GM21367 (cell line): ENCODE measurements around the gene ERC2.

Experiments used
- ATAC-seq: cut with Tn5 transposase; IDR thresholded peaks from one replicate; pipeline ENCODE4 v1.9.1; 2021; ENCODE audit not compliant: unreplicated experiment

Gene ERC2

DNA sequence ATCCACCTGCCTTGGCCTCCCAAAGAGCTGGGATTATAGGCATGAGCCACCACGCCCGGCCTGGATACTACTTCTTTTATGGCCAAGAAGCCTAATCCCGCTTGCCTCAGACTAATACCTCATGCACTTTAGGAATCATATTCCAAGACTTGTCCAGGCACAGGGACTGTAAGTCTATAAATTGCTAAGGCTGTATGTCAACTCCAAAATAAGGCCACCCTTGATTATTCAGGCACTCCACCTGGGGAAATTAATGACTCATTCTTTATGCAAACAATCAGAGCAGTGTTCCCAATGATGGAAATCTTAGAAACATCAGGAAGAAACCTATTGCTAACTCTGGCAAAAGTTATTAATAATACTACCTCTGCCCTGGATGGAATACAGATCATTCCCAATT, 98.4 kb downstream of the ERC2 start:
- ATAC-seq: no peak

DNA sequence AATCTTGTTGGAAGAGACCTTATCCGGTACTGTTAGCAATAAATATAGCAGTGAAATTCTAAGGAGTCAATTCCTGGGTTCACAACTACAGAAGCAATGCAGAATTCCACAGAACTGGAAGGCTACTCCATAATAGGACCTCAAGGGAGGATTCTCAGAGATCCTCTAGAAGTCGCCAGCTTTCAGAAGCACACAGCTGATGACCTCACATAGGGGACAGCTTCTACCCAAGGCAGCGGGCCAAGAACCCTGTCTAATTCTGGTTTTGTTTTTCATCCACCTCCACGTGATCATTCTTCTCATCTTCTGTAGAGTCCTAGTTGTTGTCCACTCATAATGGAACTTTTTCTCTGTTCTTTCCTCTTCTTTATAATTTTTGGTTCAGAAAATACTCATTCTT, 99.4 kb downstream of the ERC2 start:
- ATAC-seq: no peak

DNA sequence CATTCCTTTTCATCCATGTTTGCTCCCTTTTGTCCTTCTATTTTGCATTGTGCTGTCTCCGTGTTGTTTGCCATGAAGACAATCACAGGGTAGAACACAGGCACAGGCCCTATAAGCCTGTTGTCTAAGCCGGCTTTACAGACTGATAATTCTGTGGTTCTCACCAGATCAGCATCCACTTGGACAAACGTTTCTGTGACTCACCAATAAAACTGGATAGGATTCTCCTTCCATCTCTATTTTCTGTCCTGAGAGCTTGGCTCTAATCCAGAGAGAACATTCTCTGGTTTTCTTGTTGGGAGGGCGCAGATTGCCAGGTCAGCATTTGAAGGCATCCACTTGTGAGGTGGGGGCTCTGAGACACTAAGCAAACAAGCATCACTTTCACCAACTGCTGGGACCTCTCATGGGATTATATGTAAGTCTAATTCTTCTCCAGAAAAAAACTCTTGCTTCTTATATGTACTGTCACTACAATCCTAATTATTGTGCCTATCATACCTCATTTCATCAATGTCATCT, 101.6 kb downstream of the ERC2 start:
- ATAC-seq: no peak

DNA sequence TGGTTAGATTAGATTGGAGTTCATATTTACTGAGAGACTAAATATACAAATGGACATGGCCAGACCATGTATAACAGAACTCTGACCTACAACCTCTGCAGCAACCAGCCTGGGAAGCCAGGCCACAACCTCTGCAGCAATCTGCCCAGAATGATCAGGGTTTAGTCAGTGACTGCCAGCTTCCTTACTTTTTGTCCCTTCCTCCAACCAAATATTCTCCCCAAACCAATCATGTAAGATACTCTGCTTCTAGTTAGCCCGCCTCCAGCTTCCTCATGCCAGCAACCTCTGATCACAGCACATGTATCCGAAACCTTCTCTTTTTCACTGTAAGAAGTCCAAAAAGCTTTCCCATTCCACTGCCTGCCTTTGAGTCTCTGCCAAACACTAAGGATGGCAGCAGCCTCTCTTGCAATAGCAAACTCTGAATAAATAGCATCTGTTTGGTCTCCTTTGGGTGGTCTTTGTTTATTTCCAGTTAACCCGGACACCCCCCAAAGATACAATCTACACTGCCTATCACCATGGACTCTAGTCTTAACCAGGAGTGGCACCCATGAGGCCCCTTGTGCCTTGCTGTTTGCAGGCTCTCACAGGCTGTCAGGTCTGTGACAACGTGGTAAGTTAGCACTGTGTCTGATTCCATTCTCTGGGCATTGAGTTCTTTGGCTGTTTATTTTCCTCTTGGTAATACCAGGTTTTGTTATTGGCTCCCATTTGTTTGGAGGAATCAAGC, 102.2 kb downstream of the ERC2 start:
- ATAC-seq: no peak

DNA sequence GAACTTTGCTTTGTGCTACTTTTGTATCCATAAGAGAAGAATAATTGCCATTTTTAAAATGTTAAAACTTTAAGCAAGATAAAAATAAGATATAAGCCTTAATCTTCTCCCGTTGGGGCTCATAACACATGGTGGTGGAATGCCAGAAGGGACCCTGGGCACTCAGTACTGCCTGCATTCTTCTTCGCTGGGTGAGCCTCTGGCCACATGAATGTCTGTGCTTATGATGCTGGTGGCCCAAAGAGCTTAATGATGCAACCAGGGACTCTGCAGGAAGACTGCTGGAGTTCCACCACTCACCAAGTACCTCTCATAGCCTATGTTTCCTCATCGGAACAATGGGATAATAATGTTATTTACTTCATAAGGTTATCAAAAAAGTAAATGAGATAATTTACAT, 103.6 kb downstream of the ERC2 start:
- ATAC-seq: no peak

DNA sequence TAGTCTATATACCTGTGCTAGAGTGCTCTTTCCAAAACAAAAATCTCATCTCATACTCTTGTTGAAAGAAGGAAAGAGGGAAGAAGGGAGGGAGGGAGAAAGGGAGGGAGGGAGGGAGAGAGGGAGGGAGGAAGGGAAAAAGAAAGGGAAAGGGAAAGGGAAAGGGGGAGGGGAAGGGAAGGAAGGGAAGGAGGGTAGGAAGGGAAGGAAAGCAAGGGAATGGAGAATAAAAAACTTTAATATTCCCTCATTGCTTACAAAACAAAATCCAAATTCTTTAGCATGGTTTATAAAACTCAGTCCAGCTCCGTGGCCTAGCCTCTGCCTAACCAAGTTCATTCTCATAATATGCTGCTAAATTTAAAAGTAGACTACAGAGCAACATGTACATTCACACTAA, 104.5 kb downstream of the ERC2 start:
- no peak for ATAC-seq

DNA sequence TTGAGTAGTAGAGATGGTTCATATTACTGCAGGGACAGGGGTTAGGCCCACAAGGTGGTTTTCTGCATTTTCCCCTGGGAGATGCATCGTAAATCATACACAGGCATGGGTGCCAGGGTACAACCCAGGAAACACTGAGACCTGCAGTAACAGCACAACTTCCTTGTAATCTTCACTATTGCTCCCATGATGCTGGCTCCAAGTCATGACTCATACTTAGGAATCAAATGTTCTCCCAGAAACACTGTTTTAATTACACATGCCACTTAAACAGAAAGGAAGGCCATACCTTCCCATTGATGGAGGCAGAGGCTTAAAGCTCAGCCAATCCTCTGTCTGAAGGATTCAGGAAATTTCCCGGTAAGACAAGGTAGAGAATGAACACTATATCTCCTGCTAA, 106.5 kb downstream of the ERC2 start:
- ATAC-seq: no peak

DNA sequence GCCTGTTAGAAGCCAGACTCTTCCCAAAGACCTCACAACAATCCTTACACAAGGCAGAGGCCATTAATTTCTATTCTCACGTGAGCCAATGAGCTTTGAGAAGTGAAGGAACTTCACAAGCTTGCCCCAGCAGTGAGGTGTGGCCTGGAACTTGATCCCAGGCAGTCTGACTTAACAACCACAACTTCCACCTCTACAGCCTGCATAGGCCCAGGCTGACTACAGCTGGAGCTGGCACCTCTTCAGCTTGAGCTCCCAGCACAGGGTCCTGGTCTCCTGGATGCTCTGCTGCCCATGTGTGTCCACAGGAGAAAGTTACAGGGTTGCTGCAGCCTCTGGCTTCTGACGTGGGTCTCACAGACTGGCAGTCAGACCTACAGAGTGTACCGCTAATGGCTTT, 111.0 kb downstream of the ERC2 start:
- no peak for ATAC-seq

DNA sequence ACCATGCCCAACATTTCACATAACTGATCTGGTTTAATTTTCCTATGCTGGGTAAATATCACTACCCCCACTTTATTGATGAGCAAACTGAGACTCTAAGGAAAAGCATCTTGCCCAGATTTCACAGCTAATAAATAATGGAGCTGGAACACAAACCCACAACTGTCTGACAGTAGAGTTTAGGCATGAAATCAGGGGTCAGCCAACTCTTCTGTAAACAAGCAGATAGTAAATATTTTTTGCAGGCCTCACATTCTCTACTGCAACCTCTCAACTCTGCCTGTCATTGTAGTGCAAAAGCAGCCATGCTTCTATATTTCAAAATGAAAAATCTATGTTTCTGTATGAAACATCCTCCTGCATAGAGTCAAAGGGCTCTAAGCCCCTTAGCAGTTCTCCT, 111.5 kb downstream of the ERC2 start:
- ATAC-seq: no peak

DNA sequence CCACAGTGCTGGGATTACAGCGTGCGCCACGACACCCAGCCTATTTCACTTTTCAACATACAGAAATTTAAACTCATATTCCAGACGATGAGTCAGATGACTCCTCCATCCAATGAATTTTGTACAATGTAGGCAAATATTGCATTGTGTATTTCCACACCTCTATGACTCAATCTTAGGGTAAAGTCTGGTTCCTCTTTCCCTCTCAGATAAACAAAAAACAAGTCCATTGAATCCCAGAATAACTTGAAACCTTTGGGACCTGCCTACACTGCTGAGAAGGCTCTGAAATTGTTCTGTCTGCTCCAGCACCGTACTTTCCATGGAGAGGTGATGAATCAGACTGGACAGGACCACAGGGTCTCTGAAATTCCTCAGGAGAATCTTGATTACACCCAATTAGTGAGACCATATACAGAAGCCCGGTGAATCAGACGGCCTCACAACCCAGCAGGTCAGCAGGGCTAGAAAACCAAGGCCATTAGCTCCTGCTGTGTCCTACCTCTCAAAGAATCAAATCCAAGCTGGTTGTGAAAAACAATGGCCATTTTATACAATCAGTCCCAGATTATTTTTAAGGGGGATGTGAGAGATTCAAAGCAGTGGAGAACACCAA, 112.6 kb downstream of the ERC2 start:
- ATAC-seq: no peak

DNA sequence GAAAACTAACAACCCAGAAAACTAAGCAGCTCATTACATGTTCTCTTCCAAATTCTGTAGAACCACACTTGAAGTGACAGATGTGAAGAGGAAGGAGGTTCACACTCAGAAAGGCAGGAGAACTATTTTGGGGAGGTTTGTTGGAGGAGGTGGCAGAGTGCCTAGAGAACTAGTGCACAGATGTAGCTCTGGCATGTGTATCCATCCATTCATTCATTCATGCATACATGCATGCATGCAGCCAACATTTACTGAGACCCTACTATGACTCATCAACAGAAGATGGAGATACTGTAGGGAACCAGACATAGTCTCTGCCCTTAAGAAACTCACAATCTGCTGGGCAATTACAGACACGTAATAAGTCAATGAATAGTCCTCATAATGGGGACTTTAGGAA, 116.7 kb downstream of the ERC2 start:
- ATAC-seq: no peak

DNA sequence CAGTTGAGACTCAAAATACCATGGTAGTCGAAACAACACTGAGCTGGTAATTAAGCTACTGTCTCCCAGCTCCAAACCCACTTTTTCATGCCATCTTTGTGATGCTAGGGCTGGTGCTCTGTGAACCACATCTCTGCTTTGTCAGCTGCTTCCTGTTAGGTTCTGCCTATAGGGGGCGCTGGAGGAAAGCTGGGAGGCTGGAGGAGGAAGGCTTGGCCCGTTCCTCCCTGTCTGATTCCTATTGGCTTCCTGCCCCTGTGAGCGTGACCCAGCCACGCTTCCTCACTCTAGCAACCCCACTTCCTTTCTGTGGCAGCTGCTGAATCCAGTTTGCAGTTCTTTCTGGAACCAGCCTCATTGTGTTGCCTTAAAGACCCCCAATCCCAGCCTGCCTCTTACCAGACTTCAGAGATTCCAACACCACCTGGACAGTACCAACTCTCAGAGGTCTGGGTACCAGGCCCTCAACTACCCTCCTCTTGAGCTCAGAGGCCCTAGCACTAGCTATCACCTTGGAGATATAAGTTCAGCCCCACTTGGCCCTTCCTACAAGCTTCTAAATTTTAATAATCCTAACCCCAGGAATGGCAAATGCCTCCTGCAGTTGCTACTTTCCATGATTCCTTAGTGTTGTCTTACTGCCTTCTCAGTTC, 120.9 kb downstream of the ERC2 start:
- no peak for ATAC-seq

DNA sequence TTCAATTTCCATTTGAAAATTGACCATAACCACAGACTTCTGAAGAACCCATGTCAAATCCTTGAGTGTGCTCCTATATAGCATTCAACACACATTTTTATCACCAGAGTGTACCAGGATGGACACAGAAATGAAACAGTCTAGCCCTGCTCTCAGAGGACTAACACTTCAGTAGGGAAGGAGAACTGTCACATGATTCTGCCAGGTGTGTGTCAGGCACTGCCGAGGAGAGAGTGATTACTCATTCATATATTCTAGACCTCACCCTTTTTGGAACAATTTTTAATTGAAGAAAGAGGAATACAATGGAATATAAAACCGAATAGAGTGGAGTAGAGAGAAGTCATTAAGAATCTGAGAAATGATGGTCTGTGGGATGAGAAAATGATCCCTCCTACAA, 125.8 kb downstream of the ERC2 start:
- no peak for ATAC-seq

DNA sequence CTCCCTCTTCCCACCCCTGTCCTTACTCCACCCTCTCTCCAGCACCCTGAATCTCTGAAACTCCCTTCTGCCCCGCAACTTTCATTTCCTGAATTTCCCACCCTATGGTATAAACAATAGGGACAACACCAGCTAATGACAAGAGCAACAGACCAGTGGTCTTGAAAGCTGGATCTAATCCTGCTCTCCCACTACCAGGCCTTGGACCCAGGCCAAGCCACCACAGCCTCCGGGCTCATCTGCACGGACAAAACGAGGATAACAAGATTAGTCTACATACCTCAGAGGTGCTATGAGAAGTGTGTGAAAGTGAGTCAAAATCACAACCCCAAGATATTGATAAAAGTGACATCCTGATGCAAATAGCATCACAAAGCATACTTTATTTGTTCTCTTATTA, 128.6 kb downstream of the ERC2 start:
- no peak for ATAC-seq

DNA sequence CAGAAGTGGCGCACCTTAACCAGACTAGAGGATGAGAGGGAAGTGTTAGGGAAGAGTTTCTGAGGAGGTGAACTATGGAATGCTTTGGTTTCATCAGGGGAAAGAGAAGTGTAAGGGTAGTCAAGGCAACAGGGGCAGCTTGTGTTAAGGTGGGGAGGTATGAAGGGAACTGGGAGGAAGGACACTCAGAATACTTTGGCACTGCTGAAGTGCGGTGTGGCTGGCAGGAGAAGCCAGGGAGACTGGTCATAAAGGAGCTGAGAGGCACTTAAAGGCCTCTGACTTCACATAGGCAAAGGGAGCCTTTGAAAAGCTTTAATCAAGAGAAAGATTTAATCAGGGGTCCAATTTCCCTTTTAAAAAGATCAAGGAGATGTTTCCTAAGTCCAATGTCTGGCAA, 129.0 kb downstream of the ERC2 start:
- ATAC-seq: no peak

DNA sequence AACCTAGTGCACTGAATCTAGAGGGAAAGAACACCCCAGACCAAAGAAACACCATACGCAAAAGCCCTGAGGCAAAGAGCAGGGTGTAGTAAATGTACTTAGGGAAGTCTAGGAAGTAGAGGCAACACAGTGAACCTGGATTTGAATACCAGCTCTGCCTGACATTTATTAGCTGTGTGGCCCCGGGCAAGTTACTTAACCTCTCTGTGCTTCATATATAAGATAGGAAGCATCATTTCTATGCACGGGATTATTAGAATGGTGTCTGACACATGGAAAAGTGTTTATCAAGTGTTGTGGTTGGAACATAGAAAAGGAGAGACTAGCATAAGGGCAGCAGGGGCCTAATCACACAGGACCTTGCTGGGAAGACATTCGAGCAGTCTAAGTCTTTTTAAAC, 132.2 kb downstream of the ERC2 start:
- no peak for ATAC-seq

DNA sequence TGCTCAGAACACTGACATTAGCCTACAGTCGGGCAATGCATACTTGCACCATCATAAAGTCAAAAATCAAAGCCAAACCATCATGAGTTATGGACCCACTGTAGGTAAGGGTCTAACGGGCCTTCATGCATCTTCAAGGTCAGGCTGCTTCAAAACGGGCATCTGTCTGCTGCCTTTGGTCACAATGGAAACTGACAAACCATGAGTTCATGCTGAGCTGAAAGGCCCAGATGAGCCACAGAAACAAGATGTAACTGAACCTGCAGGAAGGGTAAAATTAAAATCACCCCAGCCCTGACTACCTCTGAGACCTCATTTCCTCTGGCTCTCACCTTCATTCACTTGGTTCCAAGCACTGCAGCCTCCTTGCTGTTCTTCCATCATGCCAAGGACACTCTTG, 143.8 kb downstream of the ERC2 start:
- ATAC-seq: no peak

DNA sequence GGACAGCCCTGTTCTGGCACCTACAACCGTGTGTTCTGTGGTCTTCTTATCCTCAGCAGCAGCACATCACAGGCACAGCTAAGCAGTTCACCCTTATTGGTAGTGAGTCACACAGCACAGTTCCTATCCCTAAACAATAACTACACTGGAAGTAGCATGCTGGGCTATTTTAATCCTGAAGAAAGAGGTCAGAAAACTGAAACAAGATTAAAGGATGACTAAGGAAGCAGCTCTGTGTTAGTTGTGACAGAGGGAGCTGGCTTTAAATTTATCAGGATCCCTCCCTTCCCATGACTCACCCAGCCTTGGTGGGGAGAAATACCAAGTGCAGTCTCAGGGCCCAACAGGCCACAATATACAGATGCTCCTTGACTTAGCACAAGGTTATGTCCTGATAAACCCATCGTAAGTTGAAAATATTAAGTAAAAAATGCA, 144.3 kb downstream of the ERC2 start:
- ATAC-seq: no peak

DNA sequence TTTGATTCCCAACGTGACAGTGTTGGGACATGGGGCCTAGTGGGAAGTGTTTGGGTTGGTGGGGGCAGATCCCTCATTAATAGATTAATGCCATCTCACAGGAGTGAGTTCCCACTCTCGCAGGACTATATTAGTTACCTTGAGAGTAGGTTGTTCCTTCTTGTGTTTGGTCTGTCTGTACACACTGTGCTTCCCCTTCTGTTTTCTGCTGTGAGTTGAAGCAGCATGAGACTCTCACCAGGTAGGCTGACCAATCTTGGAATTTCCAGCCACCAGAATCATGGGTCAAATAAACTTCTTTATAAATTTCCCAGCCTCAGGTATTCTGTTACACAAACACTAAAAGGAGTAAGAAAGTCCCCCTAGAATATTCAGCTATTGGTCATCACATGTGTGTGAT, 145.4 kb downstream of the ERC2 start:
- no peak for ATAC-seq

DNA sequence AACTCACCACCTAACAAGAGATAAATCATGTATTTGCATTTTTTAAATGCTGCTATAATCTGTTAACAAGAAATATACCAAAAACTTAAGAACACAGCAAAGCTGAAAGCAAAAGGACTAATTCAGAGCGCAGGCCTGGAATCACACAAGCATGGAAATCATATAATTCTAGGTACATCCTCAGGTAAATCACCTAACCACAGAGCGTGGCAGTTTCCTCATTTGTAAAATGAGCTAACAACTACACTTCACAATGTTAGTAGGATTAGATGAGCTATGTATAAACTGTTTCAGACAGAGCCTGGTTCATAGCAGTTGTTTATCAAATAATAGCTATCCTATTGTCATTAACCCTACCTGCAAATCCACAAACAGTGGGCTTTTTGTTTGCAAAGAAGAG, 146.4 kb downstream of the ERC2 start:
- ATAC-seq: no peak

DNA sequence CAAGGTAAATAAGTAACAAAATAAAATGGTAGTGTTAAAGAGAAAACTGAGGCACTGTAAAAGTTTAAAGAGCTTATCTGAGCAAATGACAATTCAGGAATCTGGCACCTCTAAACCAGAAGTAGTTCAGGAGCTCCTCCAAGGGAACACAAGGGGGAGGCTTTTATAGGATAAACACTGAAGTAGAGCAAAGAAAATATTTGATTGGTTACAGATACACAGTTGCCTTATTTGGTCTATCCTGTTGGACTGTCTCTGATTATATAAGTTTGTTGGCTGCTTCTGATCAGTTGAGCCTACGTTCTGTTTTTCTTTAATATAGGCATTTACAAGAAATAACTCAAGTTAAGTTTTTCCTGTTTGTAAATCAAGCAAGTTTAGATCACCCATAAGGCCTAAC, 146.9 kb downstream of the ERC2 start:
- ATAC-seq: no peak

DNA sequence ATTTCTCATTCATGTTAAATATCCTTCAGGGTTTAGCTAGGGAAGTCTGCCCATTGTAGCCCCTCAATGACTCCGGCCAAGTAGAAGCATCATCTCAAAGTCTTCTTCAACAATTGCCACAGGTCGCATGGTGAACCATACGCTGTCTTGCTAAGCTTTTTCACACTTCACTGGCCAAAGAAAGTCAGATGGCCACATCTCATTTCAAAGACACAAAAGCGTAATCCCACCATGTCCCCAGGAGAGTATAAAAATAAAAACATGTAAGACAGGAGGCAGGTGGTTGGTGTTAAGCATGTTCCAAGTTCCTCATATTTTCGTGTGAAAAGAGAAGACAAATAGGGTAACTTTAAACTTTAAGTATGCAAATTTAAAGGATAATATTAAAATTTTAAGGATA, 147.4 kb downstream of the ERC2 start:
- ATAC-seq: no peak
